Tibial nerve (tissue), 4 donors: ENCODE data around the gene SLC25A22. TPM values are rescaled to one million over a fixed set of nuclear protein-coding genes. Genes with fewer than 3 reads are reported as not detected.

Experiments
- DNase-seq, 2 donors: peaks; one replicate each; pipeline ENCODE4 v3.0.0-alpha.2; 2019; ENCODE audit warnings: low spot score in 2 of 2
- H3K27ac ChIP-seq, 4 donors: fragments of 200-600 bp; sonication (generic) in 3 of 4; one replicate each; pipeline ENCODE4 v1.5.1; 2017 to 2019; ENCODE audit warnings: mild to moderate bottlenecking in 1 of 4
- H3K27me3 ChIP-seq, 2 donors: fragments of 200-600 bp; sonication (generic) in 1 of 2; one replicate each; pipeline versions ENCODE4 v1.5.1 to v1.6.0; 2017 to 2019
- H3K36me3 ChIP-seq, 3 donors: fragments of 200-600 bp; sonication (generic); one replicate each; pipeline ENCODE4 v1.5.1; 2018 to 2019
- H3K4me1 ChIP-seq, 4 donors: fragments of 200-600 bp; sonication (generic) in 3 of 4; one replicate each; pipeline ENCODE4 v1.5.1; 2017 to 2019
- H3K4me3 ChIP-seq, 4 donors: fragments of 200-600 bp; sonication (generic) in 3 of 4; one replicate each; pipeline ENCODE4 v1.5.1; 2017 to 2019; ENCODE audit warnings: mild to moderate bottlenecking in 1 of 4, moderate library complexity in 1 of 4
- H3K9me3 ChIP-seq, 4 donors: fragments of 200-600 bp; sonication (generic) in 3 of 4; one replicate each; pipeline ENCODE4 v1.5.1; 2017 to 2019
- CTCF ChIP-seq, 5 experiments: fragments of 200-600 bp in 3 of 5; fragments of 450-650 bp in 2 of 5; sonication (generic) in 3 of 5; IDR thresholded peaks; one replicate each; pipeline ENCODE4 v1.5.1; 2016 to 2019; ENCODE audit warnings: antibody characterized with exemption in 5 of 5, mild to moderate bottlenecking in 3 of 5, moderate library complexity in 2 of 5
- EP300 ChIP-seq, 2 donors: sonication (generic); formaldehyde crosslinking; IDR thresholded peaks; one replicate each; pipeline ENCODE4 v1.6.1; 2017; ENCODE audit warnings: antibody characterized with exemption in 2 of 2, mild to moderate bottlenecking in 1 of 2
- POLR2A ChIP-seq, 2 donors: fragments of 450-650 bp; IDR thresholded peaks; one replicate each; pipeline ENCODE4 v1.6.1; 2017; ENCODE audit warnings: antibody characterized with exemption in 2 of 2, mild to moderate bottlenecking in 2 of 2, moderate library complexity in 2 of 2
- WGBS, 2 donors: methylation state at CpG; one replicate each; pipeline ENCODE4 v1.1.5; 2018; 5-methylcytosine and 5-hydroxymethylcytosine counted together
- total RNA-seq, 4 donors: library from RNA; depleted of rRNA; stranded (reverse); fragments of >200 nt; gene quantifications; one replicate each; pipeline ENCODE4 v1.1.0, GENCODE V29; 2016

SLC25A22 gene
- total RNA-seq, 4 donors from 2014 or later = 8.0 to 17.5 (median 10.0) TPM

- 17 to 34% methylated on average over 8 to 16 of the region's 20 CpGs for WGBS, 2 donors
- TF ChIP-seq POLR2A (IDR thresholded peaks at IDR 0.05) = no peak
- TF ChIP-seq CTCF (IDR thresholded peaks at IDR 0.05) = no peak
- TF ChIP-seq EP300 (IDR thresholded peaks at IDR 0.05) = peak in 1 of 2 donors; percentile 54
- Histone ChIP-seq H3K36me3 (peaks cover 0 to 43% (median 7%) of the 10 kb centered on the region in 3 donors), H3K4me1 (peaks cover 0 to 34% (median 27%) of the 10 kb centered on the region in 4 donors), H3K27ac (peak within 1 kb of the TSS; percentile 88 to 95 (median 91)), H3K9me3 (no peaks in the 10 kb centered on the region), H3K27me3 (no peaks in the 10 kb centered on the region), H3K4me3 (peak within 1 kb of the TSS; percentile 65 to 81 (median 71))
- DNase-seq = no peak
These were observed 20.5 kb upstream of the SLC25A22 start, which contains the start of gene PNPLA2 for GRCh38 chr11:818396-819128. Gene PNPLA2 (plus strand): TSS chr11:818914. CDS start chr11:819719, 805 bp downstream.

- no peak for DNase-seq
- WGBS, 2 donors = 79 to 80% methylated on average over 11 of the region's 11 CpGs
- Histone ChIP-seq H3K4me3 (no peak overlapping the region), H3K9me3 (no peaks in the 10 kb centered on the region), H3K36me3 (peaks cover 0 to 43% (median 6%) of the 10 kb centered on the region in 3 donors), H3K27me3 (no peaks in the 10 kb centered on the region), H3K4me1 (peaks cover 0 to 28% (median 21%) of the 10 kb centered on the region in 4 donors), H3K27ac (no peak overlapping the region)
- no peak for TF ChIP-seq POLR2A (IDR thresholded peaks at IDR 0.05)
- no peak for TF ChIP-seq CTCF (IDR thresholded peaks at IDR 0.05)
- TF ChIP-seq EP300 (IDR thresholded peaks at IDR 0.05) = no peak
These were observed 18.3 kb upstream of the SLC25A22 start for GRCh38 chr11:816433-816779.

DNA sequence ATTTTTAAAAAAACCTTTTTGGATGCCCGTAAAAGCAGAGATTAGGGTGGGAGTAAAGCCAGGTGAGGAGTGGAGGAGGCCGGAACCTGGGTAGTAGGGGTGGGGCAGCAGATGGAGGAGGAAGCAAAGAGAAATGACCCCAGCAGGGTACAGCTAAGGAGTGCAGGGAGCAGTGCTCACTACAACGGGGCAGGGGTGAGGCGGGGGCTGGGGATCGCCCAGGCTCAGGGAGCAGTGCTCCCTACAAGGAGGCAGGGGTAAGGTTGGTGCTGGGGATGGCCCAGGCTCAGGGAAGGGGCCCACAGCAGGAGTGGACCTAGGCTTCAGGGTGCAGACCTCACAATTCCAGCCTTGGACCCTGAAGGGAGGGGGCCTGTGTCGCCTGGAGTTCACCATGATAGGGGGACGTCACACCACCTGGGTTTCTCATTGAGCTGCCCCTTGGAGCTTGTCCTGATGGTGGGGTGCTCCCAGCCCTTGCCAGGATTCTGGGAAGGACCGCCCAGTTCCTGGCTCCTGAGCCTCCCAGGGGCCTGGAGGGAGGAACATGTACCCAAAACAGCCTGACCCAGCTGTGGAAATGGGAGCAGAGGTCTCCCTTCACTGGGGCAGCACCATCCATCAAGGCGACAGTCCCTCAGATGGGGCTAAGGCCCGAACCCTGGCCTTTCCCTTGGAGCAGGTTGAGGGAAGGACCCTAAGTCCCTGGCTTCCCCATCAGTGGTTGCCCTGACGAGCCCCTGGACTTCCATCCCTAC is 17.8 kb upstream of the SLC25A22 start:
- Histone ChIP-seq H3K9me3 (no peaks in the 10 kb centered on the region), H3K36me3 (peaks cover 0 to 47% (median 7%) of the 10 kb centered on the region in 3 donors), H3K4me1 (peaks cover 0 to 28% (median 21%) of the 10 kb centered on the region in 4 donors), H3K27ac (no peak overlapping the region), H3K4me3 (no peak overlapping the region), H3K27me3 (no peaks in the 10 kb centered on the region)
- no peak for TF ChIP-seq CTCF (IDR thresholded peaks at IDR 0.05)
- no peak for TF ChIP-seq EP300 (IDR thresholded peaks at IDR 0.05)
- no peak for TF ChIP-seq POLR2A (IDR thresholded peaks at IDR 0.05)
- DNase-seq = no peak
- WGBS, 2 donors = 84 to 90% methylated on average over 5 to 8 of the region's 11 CpGs

DNA sequence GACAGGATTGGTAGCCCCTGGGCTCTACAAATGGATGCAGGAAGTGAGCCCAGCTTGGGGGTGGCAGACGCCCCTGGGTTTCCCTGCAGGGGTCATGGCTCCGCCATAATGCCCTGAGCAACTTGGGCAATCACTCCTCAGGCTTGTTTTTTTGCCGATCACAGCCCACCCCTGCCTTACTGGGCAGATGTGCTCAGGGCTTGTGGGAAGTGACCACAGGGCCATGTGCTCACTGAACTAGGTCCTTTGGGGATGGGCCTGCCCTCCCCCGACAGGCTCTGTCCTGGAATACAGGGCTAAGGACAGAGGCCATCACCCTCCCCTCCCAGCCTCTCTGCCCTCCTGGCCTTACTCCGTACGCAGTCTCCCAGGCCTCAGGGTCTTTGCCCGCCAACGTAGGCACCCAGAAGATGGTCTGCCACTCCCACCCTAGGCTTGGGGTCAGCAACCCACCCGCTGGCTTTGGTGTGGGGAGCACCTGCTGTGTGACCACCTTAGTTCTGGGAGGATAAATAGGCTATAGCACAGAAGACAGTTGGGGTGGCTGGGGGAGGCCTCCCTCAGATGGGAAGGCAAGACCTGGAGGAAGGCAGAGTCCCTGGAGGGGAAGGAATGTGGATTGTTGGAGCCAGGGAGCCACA is 15.5 kb upstream of the SLC25A22 start:
- DNase-seq = no peak
- 70 to 71% methylated on average over 7 to 9 of the region's 9 CpGs for WGBS, 2 donors
- Histone ChIP-seq H3K36me3 (peaks cover 0 to 47% (median 7%) of the 10 kb centered on the region in 3 donors), H3K27me3 (no peaks in the 10 kb centered on the region), H3K4me1 (peaks cover 0 to 28% (median 19%) of the 10 kb centered on the region in 4 donors), H3K4me3 (no peak overlapping the region), H3K27ac (no peak overlapping the region), H3K9me3 (no peaks in the 10 kb centered on the region)
- TF ChIP-seq CTCF (IDR thresholded peaks at IDR 0.05) (no peak), POLR2A (IDR thresholded peaks at IDR 0.05) (no peak), EP300 (IDR thresholded peaks at IDR 0.05) (no peak)
